GM19463 (cell line): Measurements from ENCODE around the gene NEK2.
"Not testable (repeated sequence)": the region's sequence is repeated elsewhere in the genome, so short reads cannot be mapped to it uniquely, and the experiment has no call there.

Source experiments
- ATAC-seq: cut with Tn5 transposase; IDR thresholded peaks from one replicate; pipeline ENCODE4 v1.9.1; 2021; ENCODE audit warnings: mild to moderate bottlenecking, moderate library complexity; ENCODE audit not compliant: unreplicated experiment

Gene NEK2

DNA sequence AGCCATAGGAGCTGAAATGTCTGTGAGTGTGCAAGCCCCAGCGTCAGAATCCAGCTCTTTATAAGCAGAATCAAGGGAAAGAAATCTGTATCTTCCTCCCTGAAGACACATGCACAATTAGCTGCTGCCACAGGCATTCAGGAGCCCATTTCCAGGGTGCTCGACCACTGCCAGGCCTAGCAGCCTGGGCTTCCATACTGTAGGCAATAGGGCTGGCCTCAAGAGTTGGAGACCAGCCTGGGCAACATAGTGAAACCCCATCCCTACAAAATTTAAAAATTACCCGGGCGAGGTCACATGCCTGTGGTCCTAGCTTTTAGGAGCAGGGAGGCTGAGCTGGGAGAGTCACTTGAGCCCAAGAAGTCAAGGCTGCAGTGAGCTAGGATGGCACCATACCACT lies 41.0 kb downstream of the NEK2 start:
- ATAC-seq, result no peak

DNA sequence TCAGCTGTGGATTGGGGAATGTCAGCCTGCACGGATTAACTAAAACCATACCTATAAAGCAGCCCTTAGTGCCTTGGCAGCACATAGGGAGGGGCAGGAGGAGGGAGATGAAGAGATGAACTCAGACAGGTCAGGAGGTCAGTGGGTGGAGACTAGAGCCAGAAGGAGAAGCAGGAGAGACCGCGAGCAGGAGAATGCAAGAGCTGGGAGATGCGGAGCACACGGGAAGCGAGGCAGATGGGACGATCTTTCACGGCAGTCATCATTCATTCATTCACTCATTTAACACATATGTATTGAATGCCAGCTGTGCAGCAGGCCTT lies 41.9 kb downstream of the NEK2 start:
- ATAC-seq, result no peak

DNA sequence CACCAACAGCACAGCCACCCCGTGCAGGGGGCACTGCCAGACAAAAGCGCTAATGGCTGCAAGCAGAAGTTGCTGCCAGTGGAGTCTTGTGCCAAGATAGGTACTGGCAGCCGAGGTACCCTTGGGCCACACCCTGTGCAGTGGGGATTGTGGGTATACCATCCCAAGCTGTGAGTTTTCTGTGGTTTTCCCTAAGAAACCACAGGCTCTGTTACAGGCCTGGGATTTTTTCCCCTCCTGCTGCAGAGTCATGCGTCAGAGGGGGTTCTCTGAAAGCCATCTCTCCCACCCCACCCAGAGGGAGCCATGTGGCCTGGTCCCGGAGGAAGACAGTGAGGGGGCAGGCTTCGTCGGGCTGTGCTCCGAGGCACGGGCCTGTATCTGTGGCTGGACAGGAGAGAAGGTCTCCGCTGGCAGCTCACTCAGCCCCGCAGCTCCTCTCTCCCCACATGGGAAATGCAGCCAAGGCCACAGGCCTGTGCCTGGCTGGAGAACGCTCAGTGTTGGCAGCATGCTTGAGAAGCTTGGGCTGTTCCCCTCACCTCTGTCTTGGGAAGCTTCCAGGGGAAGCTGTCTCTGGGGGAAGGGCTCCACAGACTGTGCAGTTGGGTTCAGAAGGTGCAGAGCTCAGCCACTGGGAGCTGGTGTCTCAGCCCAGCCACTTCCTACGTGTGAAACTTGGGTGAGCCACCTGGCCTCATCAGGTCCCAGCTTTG lies 42.5 kb downstream of the NEK2 start:
- ATAC-seq, result no peak

DNA sequence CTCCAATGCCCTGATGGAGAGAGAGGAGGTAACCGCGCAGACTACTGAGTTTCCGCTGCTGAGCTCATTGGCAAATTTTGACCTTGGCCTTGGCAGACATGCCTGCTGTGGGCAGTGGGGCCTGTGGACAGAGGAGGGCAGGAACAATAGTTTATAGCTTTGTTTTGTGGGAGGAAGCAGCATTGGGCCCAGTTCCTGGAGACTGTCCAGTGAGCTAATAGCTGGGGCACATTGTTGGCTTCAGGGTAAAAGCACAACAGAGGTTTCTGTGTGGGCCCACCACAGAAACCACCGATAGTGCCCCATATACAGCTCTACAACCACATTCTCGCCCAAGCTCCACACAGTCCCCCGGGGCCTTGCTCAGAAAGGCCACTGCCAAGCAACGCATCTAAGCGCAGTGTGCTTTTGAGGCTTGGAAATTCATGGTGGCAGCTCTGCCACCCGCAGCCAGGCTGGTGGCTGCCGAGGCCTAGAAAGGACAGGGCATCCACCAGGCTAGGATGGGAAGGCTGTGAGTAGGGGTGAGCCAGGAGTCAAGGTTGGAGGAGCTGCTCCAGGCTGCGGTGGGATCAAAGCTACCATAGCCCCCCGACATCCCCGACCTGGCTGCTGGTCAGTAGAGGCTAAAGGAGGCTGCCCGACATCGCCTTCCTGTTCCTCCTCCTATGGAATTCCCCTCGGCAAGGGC lies 43.2 kb downstream of the NEK2 start:
- peak; percentile 90 for ATAC-seq

DNA sequence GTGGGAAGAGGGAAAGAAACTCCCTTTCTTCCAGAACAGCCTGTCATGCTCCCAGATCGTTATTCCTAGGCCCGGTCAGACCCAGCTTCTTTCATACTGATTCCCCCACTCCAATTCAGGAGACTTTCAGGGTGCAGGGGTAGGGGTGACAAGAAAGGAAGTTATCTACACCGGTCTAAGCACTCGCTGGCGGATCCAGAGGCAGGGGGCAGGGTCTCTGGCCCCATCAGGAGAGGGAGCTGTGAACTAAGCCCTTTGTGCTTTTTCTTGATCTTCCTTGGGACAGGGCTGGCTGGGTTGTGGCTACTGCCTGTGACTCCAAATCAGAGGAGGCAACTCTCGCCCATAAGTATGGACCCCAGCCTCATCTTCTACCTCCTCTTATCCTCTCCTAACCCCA lies 44.3 kb downstream of the NEK2 start:
- no peak for ATAC-seq

DNA sequence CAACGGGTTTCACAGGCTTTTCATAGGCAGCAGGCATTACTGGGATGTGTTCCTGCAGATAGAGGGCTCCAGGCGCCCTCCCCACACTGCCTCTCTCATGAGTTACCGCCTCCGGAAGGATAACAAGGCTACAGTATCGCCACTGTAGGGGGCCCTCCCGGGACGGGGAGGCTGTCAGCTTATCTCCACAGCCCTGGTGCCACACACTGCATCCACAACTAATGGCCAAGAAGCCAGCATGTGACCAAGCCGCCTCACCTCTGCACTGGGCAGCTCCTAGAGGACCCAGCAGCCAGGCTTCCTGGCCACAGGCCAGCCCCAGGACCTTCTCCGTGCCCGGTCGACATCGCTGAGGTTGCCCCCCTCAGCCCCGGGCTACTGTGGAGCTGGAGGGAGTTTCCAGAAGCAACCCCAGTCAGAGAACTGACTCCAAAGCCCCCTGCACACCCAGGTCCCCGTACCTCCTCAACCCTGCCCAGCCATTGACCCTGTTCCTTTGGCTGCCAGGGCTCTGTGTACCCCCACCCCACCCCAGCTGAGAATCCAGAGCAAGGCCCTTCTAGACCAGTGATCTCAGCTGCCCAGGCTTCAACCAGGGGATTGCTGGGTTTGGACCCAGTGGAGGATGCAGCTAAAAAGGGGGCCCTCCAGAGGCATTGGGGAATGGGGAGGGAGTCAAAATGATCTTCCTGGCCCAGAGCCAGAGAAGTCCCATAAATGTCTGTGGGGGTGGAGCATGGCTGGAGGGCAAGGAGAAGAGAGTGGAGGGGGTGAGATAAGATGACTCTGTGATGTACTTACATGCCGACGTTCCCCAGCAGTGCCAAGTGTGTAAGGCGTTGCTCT lies 45.0 kb downstream of the NEK2 start:
- ATAC-seq, result no peak

DNA sequence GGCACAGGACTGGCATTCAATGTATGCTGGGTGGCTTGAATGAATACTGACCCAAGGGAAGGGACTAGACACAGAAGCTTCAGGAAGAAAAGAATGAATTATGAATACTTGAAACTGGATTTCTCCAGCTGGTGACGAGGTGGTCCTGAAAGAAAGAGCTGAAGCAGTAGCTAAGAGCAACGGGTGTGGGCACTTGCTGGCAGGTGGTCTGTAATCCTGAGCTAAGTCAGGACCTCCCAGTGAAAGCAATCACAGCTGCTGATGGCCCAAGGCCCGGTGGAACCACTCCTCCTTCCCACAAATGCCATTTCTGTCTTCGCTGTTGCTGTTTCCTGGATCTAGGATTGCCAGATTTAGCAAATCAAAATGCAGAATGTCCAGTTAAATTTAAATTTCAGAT lies 47.0 kb downstream of the NEK2 start:
- ATAC-seq, result no peak

DNA sequence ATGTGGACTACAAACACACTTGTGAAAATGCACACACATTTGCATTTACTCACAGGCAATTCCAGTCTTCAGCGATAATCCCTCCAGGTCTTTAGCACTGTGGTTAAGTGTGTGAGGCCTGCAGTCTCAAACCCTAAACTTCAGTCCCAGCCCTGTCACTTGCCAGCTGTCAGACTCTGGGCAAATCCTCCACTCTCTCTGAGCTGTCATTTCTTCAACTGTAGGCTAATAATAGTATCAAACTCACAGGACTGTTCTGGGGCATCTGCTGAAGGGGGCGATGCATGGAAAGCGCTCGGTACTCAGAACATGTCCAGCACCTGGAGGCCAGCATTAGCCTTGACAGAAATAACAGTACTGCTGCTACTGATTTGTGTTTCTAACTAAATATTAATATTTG lies 48.2 kb downstream of the NEK2 start:
- ATAC-seq, result no peak

DNA sequence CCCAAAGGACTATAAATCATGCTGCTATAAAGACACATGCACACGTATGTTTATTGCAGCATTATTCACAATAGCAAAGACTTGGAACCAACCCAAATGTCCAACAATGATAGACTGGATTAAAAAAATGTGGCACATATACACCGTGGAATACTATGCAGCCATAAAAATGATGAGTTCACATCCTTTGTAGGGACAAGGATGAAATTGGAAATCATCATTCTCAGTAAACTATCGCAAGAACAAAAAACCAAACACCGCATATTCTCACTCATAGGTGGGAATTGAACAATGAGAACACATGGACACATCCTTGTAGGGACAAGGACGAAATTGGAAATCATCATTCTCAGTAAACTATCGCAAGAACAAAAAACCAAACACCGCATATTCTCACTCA lies 49.6 kb downstream of the NEK2 start:
- ATAC-seq, result not testable (repeated sequence)

DNA sequence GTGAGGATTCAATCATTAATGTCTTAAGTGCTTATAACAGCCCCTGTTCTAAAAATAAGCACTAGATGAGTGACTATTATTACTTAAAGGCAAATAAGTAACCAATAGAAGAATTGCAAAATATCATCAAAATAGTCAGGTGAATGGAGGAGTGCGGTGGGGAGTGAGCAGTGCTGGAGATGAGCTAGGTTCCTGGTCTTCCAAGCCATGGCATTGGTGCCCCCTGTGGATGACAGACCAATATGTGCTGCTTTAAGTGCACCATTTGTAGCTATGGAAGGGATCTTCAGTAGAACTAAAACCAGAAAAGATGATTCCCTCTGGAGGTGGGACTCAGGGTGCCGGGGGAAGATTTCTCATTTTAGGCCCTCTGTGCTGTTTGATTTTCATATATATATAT lies 50.4 kb downstream of the NEK2 start:
- peak; percentile 45 for ATAC-seq

DNA sequence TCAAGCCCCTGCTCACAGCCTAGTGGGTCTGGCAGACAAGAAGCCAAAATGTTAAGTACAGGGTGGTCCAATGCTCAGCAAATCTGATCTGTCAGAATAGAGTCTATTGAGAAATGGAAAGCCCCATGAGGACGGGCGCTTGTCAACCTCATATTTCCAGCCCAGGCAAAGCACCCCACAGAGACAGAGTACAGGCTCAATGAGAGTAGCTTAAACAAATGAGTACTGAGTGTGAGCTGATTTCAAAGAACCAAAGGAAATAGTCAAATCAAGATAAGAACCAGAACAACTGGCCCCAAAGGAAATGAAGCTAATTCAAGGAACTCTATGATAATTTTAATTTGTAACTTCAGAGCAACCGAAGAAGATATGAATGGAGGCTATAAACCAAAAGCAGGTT lies 51.9 kb downstream of the NEK2 start:
- ATAC-seq, result no peak

DNA sequence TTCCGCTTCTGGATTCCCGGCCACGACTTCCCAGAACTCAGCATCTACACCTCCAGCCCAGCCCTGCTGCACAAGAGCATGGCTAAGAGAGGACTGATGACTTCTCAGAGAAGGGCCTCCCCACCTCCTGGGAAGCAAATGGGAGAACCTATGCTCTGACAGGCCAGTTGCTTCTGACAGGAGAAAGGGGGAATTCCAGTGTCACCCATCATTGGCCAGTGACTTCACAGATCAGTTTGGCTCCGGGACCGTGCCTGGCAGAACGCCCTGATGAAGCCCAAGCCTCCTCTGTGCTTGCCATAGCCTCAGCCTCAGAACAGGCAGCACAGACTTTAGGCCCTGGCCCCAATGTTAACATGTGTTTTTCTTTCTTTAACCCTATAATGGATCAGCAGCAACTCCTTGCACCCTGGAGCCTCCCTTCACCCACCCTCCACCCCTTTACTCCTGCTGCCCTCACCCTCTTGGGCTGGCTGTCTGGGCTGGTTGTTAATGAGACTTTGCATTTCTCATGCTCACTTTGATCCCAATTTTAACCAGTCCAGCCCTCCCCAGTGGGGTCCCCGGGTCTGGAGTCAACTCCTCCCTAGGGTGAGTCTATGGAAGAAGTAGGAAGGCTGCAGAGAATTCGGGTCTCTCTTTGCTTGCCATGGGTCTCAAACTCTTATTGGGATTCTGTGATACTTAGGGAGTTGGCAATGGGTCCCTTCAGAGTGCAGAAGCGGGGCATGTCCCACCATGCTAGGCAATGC lies 53.8 kb downstream of the NEK2 start:
- ATAC-seq, result no peak

DNA sequence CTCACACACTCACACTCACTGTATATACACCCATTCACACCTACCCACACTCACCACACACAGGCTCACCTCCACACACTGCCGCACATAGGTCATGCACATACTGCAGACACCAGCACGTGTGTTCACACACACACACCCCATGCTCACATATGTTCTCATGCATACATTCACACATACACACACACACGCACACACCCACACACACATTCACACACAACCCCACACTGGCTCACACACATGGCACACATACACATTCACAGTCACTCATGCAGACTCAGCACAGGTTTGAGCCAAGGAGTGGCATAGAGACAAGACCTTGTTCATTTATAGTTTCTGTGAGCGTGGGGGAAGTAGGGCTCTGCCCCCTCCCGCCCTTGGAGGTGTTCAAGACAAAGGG lies 55.3 kb downstream of the NEK2 start:
- ATAC-seq, result no peak

DNA sequence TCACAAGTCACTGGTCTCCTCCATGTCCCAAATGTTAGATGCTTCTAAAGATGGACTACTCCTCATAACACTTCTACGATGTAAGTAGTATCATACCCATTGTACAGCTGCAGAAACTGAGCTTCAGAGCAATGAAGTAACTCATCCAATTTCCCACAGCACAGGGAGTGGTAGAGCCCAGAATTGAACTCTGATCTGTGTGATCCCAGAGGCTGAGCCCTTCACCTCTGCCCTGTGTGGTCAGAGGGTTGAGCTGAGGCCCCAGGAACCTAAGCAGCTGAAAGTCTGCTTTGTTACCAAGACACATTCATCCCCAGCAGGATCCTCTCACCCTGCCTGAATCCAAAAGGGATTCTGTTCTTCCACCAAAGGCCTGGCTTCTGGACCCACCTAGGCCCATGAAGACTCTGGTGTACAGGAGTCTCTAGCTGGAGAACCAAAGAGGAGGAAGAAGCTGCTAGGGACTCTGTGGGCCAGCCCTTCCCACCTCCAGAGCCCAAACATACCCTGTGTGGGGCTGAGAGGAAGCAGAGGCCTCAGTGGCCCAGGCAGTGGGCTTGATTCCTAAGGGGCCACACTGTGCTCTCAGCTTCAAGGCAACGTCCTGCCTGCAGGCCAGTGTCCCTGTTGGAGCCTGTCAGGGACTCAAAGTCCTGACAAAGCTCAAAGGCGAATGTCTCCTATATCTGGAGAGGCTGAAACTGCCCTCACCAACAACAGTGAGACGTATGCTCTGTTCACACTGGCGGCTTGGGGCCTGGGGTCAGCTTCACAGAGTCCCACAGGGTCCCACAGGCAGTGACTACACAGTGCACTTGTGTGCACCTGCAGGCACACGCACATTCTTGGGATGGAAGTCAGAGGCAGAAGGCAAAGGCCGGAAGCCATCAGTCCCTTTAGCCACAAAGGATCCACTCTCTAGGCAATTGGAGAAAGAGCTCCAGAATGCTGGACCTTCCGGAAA lies 56.1 kb downstream of the NEK2 start:
- no peak for ATAC-seq

DNA sequence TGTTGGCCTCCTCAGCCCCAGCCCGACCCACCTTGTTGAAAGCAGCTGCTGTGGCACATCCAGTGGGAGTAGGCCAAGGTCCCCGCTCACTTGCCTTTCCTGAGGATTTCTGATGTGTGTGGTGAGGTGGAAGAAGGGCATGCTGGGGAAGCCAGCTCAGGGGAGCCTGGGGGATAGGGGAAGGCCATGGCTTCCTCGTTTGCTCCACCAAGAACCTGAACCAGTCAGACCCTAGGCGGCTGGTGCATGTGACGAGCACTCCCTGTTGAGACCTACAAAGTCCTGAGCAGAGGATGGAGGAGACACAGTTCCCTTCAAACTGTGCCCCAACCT lies 58.5 kb downstream of the NEK2 start:
- no peak for ATAC-seq

DNA sequence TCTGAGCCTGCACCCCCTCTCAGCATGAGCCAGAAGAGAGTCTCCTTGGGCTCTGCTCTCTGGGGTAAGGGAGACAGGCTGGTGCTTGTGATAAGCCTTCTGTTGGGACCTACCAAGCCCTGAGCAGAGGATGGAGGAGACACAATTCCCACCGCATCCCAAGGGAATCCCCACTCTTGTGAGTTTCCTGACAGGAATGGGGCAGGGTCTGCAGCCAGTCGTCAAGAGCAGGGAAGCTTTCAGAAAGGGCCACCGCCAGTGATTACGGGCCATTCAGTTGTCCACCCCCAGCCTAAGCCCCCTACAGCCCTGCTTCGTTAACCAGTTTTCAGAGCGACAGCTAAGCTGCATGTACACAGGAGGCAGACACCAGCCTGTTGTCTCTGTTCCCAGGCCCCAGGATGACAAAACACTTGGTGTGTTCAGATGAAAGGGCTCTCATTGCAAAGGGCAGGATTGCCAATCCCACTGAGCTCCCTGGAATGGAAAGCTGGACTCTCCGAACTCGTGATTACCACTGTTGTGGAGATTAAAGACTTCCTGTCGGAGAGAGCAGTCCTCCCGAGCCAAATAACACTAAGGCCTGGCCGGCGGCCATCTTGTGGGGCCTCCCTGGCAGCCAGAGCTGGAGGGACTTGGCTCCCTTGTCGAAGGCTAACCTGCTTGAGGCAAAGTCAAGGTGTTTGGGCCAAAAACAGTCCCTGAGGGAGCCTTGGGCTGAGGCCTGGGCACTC lies 59.0 kb downstream of the NEK2 start:
- no peak for ATAC-seq

DNA sequence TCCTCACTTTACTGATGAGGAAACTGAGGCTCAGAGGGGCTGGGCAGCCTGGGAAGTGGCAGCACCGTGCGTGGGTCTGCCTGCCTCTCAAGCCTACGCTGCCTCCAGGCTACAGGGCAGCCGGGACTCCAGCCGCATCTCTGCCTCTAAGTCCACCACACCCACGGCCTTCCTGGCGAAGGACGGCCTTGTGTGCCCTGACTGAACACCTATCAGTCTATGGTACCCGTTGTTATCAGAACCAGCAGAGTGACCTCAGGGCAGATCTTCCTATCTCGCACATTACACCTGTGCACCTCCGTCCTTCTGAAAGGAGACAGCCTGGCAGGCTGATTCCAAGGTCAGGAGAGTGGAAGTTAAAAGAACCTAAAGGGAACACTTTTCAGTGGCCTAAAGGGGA lies 60.8 kb downstream of the NEK2 start:
- no peak for ATAC-seq

DNA sequence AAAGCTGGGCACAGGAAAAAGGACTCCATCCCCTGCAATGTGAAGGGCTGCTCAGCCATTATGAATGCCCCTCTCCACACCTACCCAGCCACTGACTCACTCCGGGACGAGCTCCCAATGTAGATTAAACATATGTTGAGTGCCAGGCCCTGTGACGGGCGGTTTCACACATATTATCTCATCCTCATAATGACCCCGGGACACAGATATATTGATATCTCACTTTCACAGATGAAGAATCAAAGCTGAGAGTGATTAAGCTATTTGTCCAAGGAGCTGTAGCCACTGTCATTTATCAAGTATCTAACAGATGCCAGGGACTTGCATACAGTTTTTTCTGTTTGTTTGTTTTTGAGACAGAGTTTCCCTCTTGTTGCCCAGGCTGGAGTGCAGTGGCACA lies 61.5 kb downstream of the NEK2 start:
- no peak for ATAC-seq

DNA sequence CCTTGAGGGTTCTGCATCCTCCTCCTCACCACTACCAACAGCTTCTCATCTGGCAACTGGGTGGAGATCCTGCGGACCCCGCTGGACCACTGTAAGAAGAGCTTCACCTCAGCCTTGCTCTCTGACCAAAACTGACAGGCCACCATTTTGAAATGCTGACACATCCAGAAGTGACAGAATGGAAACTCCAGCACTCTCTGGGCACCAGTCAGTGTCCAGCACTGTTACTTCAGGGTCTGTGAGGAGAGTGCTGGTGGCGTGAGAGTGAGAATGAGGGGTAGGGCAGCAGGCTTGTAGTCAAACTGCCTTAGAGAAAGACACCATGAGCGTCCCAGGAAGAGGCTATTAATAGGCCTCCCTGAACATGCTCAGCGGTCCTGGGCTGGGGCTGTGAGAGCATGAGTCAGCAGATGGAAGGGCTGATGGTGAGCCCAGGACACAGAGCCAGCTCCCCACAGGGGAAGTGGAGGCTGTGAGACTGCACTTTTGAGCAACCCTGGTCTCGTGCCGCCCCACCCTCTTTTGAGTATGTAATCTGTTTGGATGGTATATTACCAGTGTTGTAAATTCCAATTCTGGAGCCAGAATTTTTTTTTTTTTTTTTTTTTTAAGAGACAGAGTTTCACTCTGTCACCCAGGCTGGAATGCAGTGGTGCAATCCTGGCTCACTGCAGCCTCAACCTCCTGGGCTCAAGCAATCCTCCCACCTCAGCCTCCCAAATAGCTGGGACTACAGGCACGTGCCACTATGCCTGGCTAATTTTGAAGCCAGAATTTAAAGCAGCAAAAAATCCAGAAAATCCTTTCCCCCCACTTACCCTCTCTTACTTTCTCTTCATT lies 62.1 kb downstream of the NEK2 start:
- ATAC-seq, result no peak
